Naive B cell (primary cell): ENCODE measurements around the gene CACNG1. TPM values are rescaled to one million over a fixed set of nuclear protein-coding genes. Genes with fewer than 3 reads are reported as not detected.
"Not testable (repeated sequence)": the region's sequence is repeated elsewhere in the genome, so short reads cannot be mapped to it uniquely, and the experiment has no call there.

ENCODE experiments used
- ATAC-seq, 2 donors: fragments of 150-1000 bp; cut with Tn5 transposase; 2 replicates each; pipeline ENCODE4 v1.10.0; 2021; ENCODE audit warnings: low read depth in 2 of 2, mild to moderate bottlenecking in 2 of 2, moderate library complexity in 2 of 2
- DNase-seq: peaks from one replicate; pipeline ENCODE4 v3.0.0; 2022
- H3K27ac Mint-ChIP-seq, 6 donors: one replicate each; pipeline ENCODE4 v1.8.0; 2020 to 2022; ENCODE audit warnings: mild to moderate bottlenecking in 6 of 6, mixed read lengths in 6 of 6, moderate library complexity in 5 of 6, inconsistent platforms in 2 of 6
- H3K27me3 Mint-ChIP-seq, 3 donors: one replicate each; pipeline ENCODE4 v1.8.0; 2021 to 2022; ENCODE audit warnings: mixed read lengths in 3 of 3, mild to moderate bottlenecking in 1 of 3
- H3K36me3 Mint-ChIP-seq, 2 donors: one replicate each; pipeline ENCODE4 v1.8.0; 2020 to 2022; ENCODE audit warnings: mixed read lengths in 2 of 2, inconsistent platforms in 1 of 2, mild to moderate bottlenecking in 1 of 2
- H3K4me1 Mint-ChIP-seq, 3 donors: one replicate each; pipeline ENCODE4 v1.8.0; 2020 to 2022; ENCODE audit warnings: mixed read lengths in 3 of 3, inconsistent platforms in 1 of 3, mild to moderate bottlenecking in 1 of 3, moderate library complexity in 1 of 3
- H3K4me3 Mint-ChIP-seq, 8 donors: one replicate each; pipeline ENCODE4 v1.8.0; 2020 to 2022; ENCODE audit warnings: mild to moderate bottlenecking in 8 of 8, mixed read lengths in 8 of 8, moderate library complexity in 8 of 8, inconsistent platforms in 2 of 8
- H3K9me3 Mint-ChIP-seq, 7 donors: one replicate each; pipeline ENCODE4 v1.8.0; 2020 to 2022; ENCODE audit warnings: mixed read lengths in 7 of 7, mild to moderate bottlenecking in 5 of 7, inconsistent platforms in 2 of 7, moderate library complexity in 1 of 7
- polyA plus RNA-seq, 6 donors: library from polyadenylated mRNA; unstranded; fragments of 300-500 nt; fragmentation: Illumina TruSeq; gene quantifications; one replicate each; pipeline ENCODE4 v1.2.3, GENCODE V29; 2021; ENCODE audit warnings: low read depth in 6 of 6

CACNG1 gene
- polyA plus RNA-seq, 6 donors from 2014 or later, result not detected

GRCh38 chr17:67032985-67033384 is 11.4 kb upstream of the CACNG1 start:
- peaks cover 0 to 10% (median 0%) of the 10 kb centered on the region in 7 donors for H3K9me3 Mint-ChIP-seq
- H3K4me1 Mint-ChIP-seq, result no peaks in the 10 kb centered on the region
- ATAC-seq, result no peak
- DNase-seq, result no peak
- no peak overlapping the region for H3K27ac Mint-ChIP-seq
- H3K4me3 Mint-ChIP-seq, result no peak overlapping the region
- H3K27me3 Mint-ChIP-seq, result peaks cover 0 to 17% (median 5%) of the 10 kb centered on the region in 3 donors
- no peaks in the 10 kb centered on the region for H3K36me3 Mint-ChIP-seq

DNA sequence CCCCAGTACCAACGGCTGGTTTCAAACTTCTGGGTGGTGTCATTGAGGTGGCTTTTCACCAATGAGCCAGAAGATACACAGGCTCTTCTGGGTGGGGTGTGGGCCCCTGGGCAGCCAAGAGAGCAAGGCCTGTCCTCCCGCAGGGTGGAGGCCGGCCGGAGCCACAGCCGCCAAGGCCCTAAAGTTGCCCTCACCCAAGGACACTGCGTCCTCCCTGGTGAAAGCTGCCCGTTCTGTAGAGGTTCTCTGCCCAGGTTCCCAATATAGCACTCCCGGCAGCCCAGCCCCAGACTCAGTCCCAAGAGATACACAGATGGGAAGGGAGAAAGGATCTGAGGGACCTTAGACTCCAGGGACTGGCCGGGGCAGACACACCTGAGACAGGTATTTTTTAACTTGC is 10.7 kb upstream of the CACNG1 start:
- no peaks in the 10 kb centered on the region for H3K36me3 Mint-ChIP-seq
- ATAC-seq (no peak), DNase-seq (no peak)
- H3K4me3 Mint-ChIP-seq, result no peak overlapping the region
- H3K9me3 Mint-ChIP-seq, result peaks cover 0 to 10% (median 0%) of the 10 kb centered on the region in 7 donors
- peaks cover 0 to 22% (median 5%) of the 10 kb centered on the region in 3 donors for H3K27me3 Mint-ChIP-seq
- H3K27ac Mint-ChIP-seq, result no peak overlapping the region
- H3K4me1 Mint-ChIP-seq, result no peaks in the 10 kb centered on the region

GRCh38 chr17:67035131-67036083 is 8.9 kb upstream of the CACNG1 start:
- Mint-ChIP-seq H3K4me1 (no peaks in the 10 kb centered on the region), H3K27me3 (peaks cover 0 to 24% (median 5%) of the 10 kb centered on the region in 3 donors), H3K4me3 (no peak overlapping the region), H3K36me3 (no peaks in the 10 kb centered on the region), H3K27ac (peak overlapping the region in 1 of 6 donors; percentile 2), H3K9me3 (peaks cover 0 to 10% (median 0%) of the 10 kb centered on the region in 7 donors)
- ATAC-seq (no peak), DNase-seq (no peak)

GRCh38 chr17:67038861-67039365 is 5.4 kb upstream of the CACNG1 start:
- Mint-ChIP-seq H3K4me1 (no peaks in the 10 kb centered on the region), H3K27me3 (peaks cover 0 to 24% (median 5%) of the 10 kb centered on the region in 3 donors), H3K36me3 (no peaks in the 10 kb centered on the region), H3K27ac (no peak overlapping the region), H3K9me3 (peaks cover 0 to 10% (median 0%) of the 10 kb centered on the region in 7 donors), H3K4me3 (no peak overlapping the region)
- DNase-seq, result no peak
- ATAC-seq, result no peak

DNA sequence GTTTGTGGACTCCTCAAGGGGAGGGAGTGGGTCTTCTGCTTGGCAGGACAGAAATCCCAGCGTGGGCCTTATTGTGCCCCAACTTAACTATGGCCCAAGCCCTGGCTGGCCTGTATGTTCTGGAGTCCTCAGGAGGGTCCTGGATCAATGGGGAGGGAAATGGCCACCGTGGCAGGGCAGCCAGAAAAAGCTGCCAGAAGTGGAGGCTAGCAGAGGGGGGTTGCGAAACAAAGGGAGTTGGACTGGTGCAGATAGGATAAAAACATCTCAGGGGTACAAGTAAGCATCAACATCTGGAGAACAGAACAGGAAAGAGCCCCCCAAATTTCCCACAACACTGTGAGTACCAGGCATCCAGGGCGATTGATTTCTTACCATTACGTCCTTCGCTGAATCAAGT is 3.7 kb upstream of the CACNG1 start:
- no peak for ATAC-seq

DNA sequence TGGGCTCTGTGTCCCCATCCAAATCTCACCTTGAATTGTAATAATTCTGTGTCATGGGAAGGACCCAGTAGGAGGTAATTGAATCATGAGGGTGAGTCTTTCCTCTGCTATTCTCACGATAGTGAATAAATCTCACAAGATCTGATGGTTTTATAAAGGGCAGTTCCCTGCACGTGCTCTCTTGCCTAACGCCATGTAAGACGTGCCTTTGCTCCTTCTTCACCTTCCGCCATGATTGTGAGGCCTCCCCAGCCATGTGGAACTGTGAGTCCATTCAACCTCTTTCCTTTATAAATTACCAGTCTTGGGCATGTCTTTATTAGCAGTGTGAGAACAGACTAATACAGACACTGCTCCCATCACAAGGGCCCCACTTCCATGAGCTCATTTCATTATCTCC is 3.2 kb upstream of the CACNG1 start:
- not testable (repeated sequence) for H3K9me3 Mint-ChIP-seq, H3K4me3 Mint-ChIP-seq, H3K4me1 Mint-ChIP-seq, DNase-seq, H3K27ac Mint-ChIP-seq, ATAC-seq, H3K36me3 Mint-ChIP-seq
- peaks cover 0 to 17% (median 5%) of the 10 kb centered on the region in 3 donors for H3K27me3 Mint-ChIP-seq

More for the DNA sequence above, 3.7 kb upstream of the CACNG1 start:
- H3K36me3 Mint-ChIP-seq, result no peaks in the 10 kb centered on the region
- no peak overlapping the region for H3K27ac Mint-ChIP-seq
- H3K27me3 Mint-ChIP-seq, result peaks cover 0 to 21% (median 5%) of the 10 kb centered on the region in 3 donors
- peaks cover 0 to 5% (median 0%) of the 10 kb centered on the region in 7 donors for H3K9me3 Mint-ChIP-seq
- no peaks in the 10 kb centered on the region for H3K4me1 Mint-ChIP-seq
- H3K4me3 Mint-ChIP-seq, result no peak overlapping the region
- DNase-seq, result no peak

DNA sequence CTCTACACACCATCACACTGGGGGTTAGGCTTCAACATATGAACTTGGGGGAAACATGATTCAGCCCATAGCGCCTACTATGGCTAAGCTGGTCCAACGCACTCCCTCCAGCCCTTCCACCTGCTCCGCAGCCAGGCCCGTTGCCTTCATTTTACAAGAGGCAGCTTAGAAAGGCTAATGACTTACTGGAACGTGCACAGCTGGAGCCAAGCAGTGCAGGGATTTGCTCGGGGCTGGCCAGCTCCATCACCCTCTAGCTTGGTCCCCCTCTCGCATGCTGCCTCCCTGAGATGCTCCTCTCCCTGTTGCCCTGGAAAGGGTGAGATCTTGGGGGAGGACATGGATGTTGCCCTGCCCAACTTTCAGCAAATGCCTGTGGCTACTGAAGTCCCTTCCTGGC is 2.8 kb upstream of the CACNG1 start:
- H3K4me1 Mint-ChIP-seq, result no peaks in the 10 kb centered on the region
- no peak overlapping the region for H3K4me3 Mint-ChIP-seq
- DNase-seq (no peak), ATAC-seq (no peak)
- H3K27me3 Mint-ChIP-seq, result peaks cover 0 to 13% (median 5%) of the 10 kb centered on the region in 3 donors
- no peak overlapping the region for H3K27ac Mint-ChIP-seq
- H3K36me3 Mint-ChIP-seq, result peaks cover 0 to under 1% of the 10 kb centered on the region in 2 donors
- H3K9me3 Mint-ChIP-seq, result peaks cover 0 to 2% (median 0%) of the 10 kb centered on the region in 7 donors

- peaks cover 0 to 6% (median 4%) of the 10 kb centered on the region in 7 donors for H3K9me3 Mint-ChIP-seq
- H3K4me1 Mint-ChIP-seq, result no peaks in the 10 kb centered on the region
- ATAC-seq (no peak), DNase-seq (no peak)
- H3K27me3 Mint-ChIP-seq, result peaks cover 0 to 15% (median 5%) of the 10 kb centered on the region in 3 donors
- H3K36me3 Mint-ChIP-seq, result peaks cover 4 to 7% of the 10 kb centered on the region in 2 donors
- H3K4me3 Mint-ChIP-seq, result peak overlapping the region in 1 of 8 donors; percentile 23
- no peak overlapping the region for H3K27ac Mint-ChIP-seq
These were observed 2.1 kb upstream of the CACNG1 start for GRCh38 chr17:67041941-67042899.

DNA sequence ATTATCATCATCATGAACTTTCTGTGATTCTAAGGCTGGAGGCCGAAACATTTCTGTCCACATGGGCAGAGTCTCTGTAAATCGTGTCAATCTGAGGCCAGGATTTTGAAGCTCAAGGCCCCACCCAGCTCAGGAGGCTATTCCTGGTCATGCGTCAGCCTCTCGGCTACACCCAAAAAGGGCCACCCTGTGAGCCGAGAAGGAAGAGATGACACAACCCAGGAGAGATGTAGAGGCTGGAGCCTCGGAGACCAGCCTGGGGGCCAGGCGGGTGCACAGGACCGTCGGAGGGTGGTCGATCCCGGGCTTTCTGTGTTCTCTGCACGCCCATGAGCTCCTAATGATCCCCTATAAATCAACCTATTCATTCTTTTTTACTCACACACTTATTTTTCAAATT is 1.1 kb upstream of the CACNG1 start:
- ATAC-seq (no peak), DNase-seq (no peak)
- Mint-ChIP-seq H3K4me1 (no peaks in the 10 kb centered on the region), H3K9me3 (peaks cover 0 to 17% (median 9%) of the 10 kb centered on the region in 7 donors), H3K27ac (no peak overlapping the region), H3K4me3 (no peak overlapping the region), H3K27me3 (peaks cover 0 to 14% (median 0%) of the 10 kb centered on the region in 3 donors), H3K36me3 (peaks cover 4 to 18% of the 10 kb centered on the region in 2 donors)

GRCh38 chr17:67044940-67045339 is 586 bp downstream of the CACNG1 start:
- H3K4me1 Mint-ChIP-seq, result no peaks in the 10 kb centered on the region
- peaks cover 7 to 33% (median 23%) of the 10 kb centered on the region in 7 donors for H3K9me3 Mint-ChIP-seq
- DNase-seq, result no peak
- no peak overlapping the region for H3K4me3 Mint-ChIP-seq
- peaks cover 4 to 26% of the 10 kb centered on the region in 2 donors for H3K36me3 Mint-ChIP-seq
- H3K27ac Mint-ChIP-seq, result no peak overlapping the region
- H3K27me3 Mint-ChIP-seq, result peaks cover 0 to 8% (median 0%) of the 10 kb centered on the region in 3 donors
- ATAC-seq, result no peak

- H3K4me3 Mint-ChIP-seq, result peak overlapping the region in 1 of 8 donors; percentile 9
- H3K36me3 Mint-ChIP-seq, result peaks cover 4 to 26% of the 10 kb centered on the region in 2 donors
- H3K4me1 Mint-ChIP-seq, result no peaks in the 10 kb centered on the region
- ATAC-seq, result no peak
- DNase-seq, result no peak
- no peak overlapping the region for H3K27ac Mint-ChIP-seq
- H3K9me3 Mint-ChIP-seq, result peaks cover 7 to 39% (median 23%) of the 10 kb centered on the region in 7 donors
- peaks cover 0 to 8% (median 0%) of the 10 kb centered on the region in 3 donors for H3K27me3 Mint-ChIP-seq
These were observed 2.0 kb downstream of the CACNG1 start for GRCh38 chr17:67046398-67046797.

DNA sequence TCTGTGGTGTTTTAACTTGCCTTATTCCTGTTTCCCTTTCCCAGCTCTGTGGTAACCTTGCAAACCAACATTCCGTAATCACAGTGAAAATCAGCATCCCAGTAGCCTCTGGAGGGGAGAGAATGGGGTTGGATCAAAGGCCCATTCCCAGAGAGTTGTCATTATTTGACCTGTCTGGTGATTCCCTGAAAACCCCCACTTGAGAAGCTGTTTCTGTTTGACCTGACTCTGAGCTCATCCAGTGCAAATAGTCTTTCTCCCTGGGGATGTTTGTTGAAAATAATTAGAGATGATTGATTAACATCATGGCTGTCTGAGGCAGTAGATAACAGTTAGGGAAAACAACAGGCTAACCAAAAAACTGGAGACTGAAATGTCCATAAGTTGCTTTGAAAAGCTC is 3.0 kb downstream of the CACNG1 start:
- Mint-ChIP-seq H3K9me3 (peaks cover 7 to 39% (median 23%) of the 10 kb centered on the region in 7 donors), H3K36me3 (peaks cover 4 to 26% of the 10 kb centered on the region in 2 donors), H3K4me1 (no peaks in the 10 kb centered on the region), H3K4me3 (no peak overlapping the region), H3K27ac (no peak overlapping the region), H3K27me3 (peaks cover 0 to 8% (median 0%) of the 10 kb centered on the region in 3 donors)
- ATAC-seq (no peak), DNase-seq (no peak)
